Adipose tissue (tissue), 3 donors: ENCODE results near the gene WFDC6. TPM values are rescaled to one million over a fixed set of nuclear protein-coding genes. Genes with fewer than 3 reads are reported as not detected.

ENCODE experiments used
- H3K27ac ChIP-seq: one replicate; pipeline ENCODE4 v1.5.1; 2013; ENCODE audit warnings: low read depth, low read length
- WGBS, 3 donors: extraction: QIAGEN DNeasy Blood & Tissue Kit; methylation state at CpG; one replicate each; pipeline ENCODE4 v1.1.7; 2013; 5-methylcytosine and 5-hydroxymethylcytosine counted together
- polyA plus RNA-seq, 3 donors: library from polyadenylated mRNA; stranded (reverse); fragments of 200-250 nt; gene quantifications; one replicate each; pipeline ENCODE4 v1.2.3, GENCODE V29; 2013
- donor health status: healthy with polysubstance abuse.
- donor health status: Bipolar disorder and iron deficiency.
- donor health status: healthy.

WFDC6 gene
- polyA plus RNA-seq, 3 donors = not detected

- no peak overlapping the region for H3K27ac ChIP-seq
- 20 to 27% (median 24%) methylated on average over 20 of the region's 20 CpGs for WGBS, 3 donors
Observed at GRCh38 chr20:45487231-45487635, 52.0 kb downstream of the WFDC6 start.

- no peak overlapping the region for H3K27ac ChIP-seq
- WGBS, 3 donors = 67 to 81% (median 74%) methylated on average over 4 of the region's 4 CpGs
Observed at GRCh38 chr20:45485388-45485787, 53.9 kb downstream of the WFDC6 start.

GRCh38 chr20:45484676-45485075 lies 54.6 kb downstream of the WFDC6 start:
- H3K27ac ChIP-seq = no peak overlapping the region
- WGBS, 3 donors = 46 to 53% (median 49%) methylated on average over 6 of the region's 6 CpGs

Other genes starting within 250 kb of the WFDC6 start
- gene RBPJL, start 232.6 kb downstream of the WFDC6 start, polyA plus RNA-seq = 100 to 1,000 TPM in 1 of 3 donors, under 1 TPM in 1, not detected in 1; 0.19 to 233 TPM
- gene MATN4, start 231.2 kb downstream of the WFDC6 start, polyA plus RNA-seq = 1 to 10 TPM in 1 of 3 donors, under 1 TPM in 1, not detected in 1; 0.07 to 4.8 TPM
- 100 to 1,000 TPM in 1 of 3 donors, 10 to 100 TPM in 2; 25.0 to 105 (median 51.1) TPM for gene SDC4, start 191.1 kb downstream of the WFDC6 start, polyA plus RNA-seq
- gene SYS1, start 176.3 kb downstream of the WFDC6 start, polyA plus RNA-seq = 10 to 100 TPM; 13.2 to 29.5 (median 21.6) TPM
- under 1 TPM in 2 of 3 donors, not detected in 1; 0.02 to 0.04 TPM for gene TP53TG5, start 161.2 kb downstream of the WFDC6 start, polyA plus RNA-seq
- 10 to 100 TPM; 29.0 to 48.0 (median 31.3) TPM for gene DBNDD2, start 131.2 kb downstream of the WFDC6 start, polyA plus RNA-seq
- 10 to 100 TPM; 45.9 to 73.5 (median 62.2) TPM for gene PIGT, start 123.3 kb downstream of the WFDC6 start, polyA plus RNA-seq
- gene WFDC2, start 69.7 kb downstream of the WFDC6 start, polyA plus RNA-seq = 1 to 10 TPM; 4.3 to 9.5 (median 9.2) TPM
- not detected for gene SPINT3, start 23.9 kb downstream of the WFDC6 start, polyA plus RNA-seq
- not detected for gene EPPIN, start 7.9 kb upstream of the WFDC6 start, polyA plus RNA-seq
- gene WFDC8, start 39.8 kb upstream of the WFDC6 start, polyA plus RNA-seq = not detected
- gene WFDC10A, start 90.3 kb upstream of the WFDC6 start, polyA plus RNA-seq = not detected
- not detected for gene WFDC9, start 91.8 kb upstream of the WFDC6 start, polyA plus RNA-seq
- gene WFDC11, start 130.8 kb upstream of the WFDC6 start, polyA plus RNA-seq = not detected
- gene WFDC13, start 162.6 kb upstream of the WFDC6 start, polyA plus RNA-seq = not detected
- not detected for gene WFDC10B, start 165.5 kb upstream of the WFDC6 start, polyA plus RNA-seq
- gene SPINT4, start 182.9 kb upstream of the WFDC6 start, polyA plus RNA-seq = not detected